AG09309 (cell line): ENCODE results near the gene ROS1.

Experiments
- DNase-seq: peaks from one replicate; pipeline ENCODE4 v3.0.0-alpha.2; 2010; ENCODE audit warnings: low read depth
- H3K4me3 ChIP-seq: 2 replicates; pipeline ENCODE4 v1.5.1; 2011; ENCODE audit warnings: mild to moderate bottlenecking, low read depth, low read length, moderate library complexity; ENCODE audit not compliant: control insufficient read depth
- TF ChIP-seq, protein P1 (sequence below): IDR thresholded peaks from 2 replicates; pipeline ENCODE4 v1.5.1; 2011; ENCODE audit warnings: mild to moderate bottlenecking, low read depth, low read length, inconsistent platforms; ENCODE audit not compliant: insufficient read depth, control insufficient read depth; ENCODE audit errors: missing control alignments

ROS1 gene

DNA sequence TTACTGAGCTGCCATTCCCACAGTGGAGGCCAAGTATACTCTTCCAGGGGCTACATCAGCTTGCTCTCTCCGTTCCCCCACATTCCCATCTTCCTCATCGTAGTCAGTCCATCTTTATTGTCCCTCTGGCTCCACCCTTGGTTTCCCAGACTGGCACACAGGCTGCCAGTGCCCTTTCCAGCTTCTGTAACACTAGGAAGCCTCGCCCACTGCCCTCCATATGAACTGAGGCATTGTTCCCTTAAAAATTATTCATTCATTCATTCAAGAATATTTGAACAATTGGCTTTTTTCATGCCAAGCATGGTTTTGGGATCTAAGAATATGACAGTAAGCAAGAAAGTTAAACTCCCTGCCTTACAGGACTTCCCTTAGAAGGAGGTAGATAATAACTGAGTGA is 14.3 kb downstream of the ROS1 start:
- TF ChIP-seq, protein P1, sequence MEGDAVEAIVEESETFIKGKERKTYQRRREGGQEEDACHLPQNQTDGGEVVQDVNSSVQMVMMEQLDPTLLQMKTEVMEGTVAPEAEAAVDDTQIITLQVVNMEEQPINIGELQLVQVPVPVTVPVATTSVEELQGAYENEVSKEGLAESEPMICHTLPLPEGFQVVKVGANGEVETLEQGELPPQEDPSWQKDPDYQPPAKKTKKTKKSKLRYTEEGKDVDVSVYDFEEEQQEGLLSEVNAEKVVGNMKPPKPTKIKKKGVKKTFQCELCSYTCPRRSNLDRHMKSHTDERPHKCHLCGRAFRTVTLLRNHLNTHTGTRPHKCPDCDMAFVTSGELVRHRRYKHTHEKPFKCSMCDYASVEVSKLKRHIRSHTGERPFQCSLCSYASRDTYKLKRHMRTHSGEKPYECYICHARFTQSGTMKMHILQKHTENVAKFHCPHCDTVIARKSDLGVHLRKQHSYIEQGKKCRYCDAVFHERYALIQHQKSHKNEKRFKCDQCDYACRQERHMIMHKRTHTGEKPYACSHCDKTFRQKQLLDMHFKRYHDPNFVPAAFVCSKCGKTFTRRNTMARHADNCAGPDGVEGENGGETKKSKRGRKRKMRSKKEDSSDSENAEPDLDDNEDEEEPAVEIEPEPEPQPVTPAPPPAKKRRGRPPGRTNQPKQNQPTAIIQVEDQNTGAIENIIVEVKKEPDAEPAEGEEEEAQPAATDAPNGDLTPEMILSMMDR: no peak
- no peak for DNase-seq
- no peak overlapping the region for H3K4me3 ChIP-seq

DNA sequence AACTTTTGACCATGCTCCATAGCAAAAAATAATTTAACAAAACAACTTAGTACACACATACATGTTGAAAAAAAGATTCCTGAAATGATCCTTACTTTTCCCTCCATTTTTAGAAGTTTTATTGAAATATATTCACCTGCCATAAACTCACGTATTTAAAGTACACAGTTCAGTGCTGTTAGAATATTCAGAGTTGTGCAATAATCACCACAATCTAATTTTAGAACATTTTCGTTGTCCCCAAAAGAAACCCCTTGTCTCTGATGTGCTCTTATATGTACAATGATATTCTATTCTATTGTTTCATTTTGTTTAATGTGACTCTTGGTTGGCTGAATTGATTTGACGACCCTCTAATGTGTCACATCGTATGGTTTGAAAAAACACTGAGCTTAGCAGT is 15.9 kb downstream of the ROS1 start:
- no peak overlapping the region for H3K4me3 ChIP-seq
- TF ChIP-seq, protein P1: no peak
- no peak for DNase-seq

DNA sequence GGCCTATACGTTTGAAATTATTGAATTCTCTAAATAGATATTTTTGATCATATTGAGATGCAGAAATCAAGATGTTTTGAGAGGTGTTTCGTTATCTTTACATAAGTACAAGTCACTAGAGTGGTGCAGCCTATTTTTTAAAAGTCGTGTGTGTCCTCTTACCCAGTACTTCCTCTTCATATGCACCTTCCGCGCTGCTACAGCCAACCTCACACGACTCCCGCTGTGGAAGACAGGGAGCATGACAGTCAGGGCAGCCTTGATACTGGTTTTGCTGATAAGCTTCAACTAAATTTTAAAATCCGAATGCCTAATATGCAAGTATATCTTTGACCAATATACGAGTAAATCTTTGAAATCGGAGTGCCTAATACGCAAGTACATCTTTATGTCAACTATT is 16.3 kb downstream of the ROS1 start:
- no peak for DNase-seq
- TF ChIP-seq, protein P1: no peak
- H3K4me3 ChIP-seq: no peak overlapping the region

DNA sequence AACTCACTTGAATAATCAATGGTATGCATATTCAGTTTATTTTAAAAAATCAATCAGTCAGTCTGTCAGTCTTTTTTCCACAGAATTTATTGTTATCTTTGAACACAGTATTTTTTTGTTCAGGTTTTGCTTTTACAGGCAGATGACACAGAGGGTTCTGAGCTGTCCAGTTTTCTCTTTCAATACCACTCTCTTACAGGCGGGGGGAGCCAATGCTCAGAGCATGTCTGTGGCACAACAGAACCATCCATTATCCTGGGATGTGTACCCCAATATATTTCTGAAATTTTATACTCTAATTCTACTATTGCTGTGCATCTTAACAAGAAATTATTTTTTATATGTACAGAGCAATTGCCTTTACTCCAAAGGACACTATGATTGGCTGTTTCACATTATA is 21.2 kb downstream of the ROS1 start:
- TF ChIP-seq, protein P1: peak; percentile 11
- no peak for DNase-seq
- H3K4me3 ChIP-seq: no peak overlapping the region

DNA sequence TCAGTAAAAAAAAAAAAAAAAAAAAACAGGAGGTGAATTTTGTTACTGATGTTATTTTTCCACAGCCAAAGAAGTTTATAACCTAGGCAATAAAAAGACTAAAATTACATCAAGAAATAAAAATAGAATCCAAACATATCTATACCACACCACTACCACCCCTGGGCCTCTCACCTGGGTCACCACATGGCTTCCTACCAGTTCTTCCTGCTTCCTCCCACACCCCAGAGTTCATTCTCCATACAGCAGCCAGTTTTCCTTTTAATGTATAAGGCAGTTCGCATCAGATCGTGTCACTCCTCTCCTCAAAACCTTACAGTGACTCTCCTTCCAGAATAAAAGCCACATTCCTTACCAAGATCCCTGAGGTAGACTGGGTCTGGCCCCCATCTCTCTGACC is 23.9 kb downstream of the ROS1 start:
- TF ChIP-seq, protein P1: no peak
- H3K4me3 ChIP-seq: no peak overlapping the region
- DNase-seq: no peak

DNA sequence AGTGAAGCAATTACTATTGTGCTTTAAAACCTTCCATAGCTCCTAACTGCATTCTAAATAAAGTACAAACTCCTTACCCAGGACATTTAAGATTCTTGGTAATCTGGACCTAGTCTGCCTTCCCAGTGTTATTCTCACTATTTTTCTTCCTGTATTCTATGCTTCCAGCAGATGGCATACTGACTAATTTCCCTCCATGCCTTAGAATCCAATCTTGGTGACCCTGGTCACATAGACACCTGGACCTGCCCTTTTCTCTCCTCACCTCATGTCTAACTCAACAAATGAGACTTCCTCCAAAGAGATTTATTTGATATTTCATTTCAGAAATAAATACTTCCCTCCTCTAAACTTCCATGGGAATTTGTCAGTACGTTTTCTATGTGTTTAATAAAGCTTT is 25.8 kb downstream of the ROS1 start:
- no peak overlapping the region for H3K4me3 ChIP-seq
- TF ChIP-seq, protein P1: peak; percentile 42
- no peak for DNase-seq

DNA sequence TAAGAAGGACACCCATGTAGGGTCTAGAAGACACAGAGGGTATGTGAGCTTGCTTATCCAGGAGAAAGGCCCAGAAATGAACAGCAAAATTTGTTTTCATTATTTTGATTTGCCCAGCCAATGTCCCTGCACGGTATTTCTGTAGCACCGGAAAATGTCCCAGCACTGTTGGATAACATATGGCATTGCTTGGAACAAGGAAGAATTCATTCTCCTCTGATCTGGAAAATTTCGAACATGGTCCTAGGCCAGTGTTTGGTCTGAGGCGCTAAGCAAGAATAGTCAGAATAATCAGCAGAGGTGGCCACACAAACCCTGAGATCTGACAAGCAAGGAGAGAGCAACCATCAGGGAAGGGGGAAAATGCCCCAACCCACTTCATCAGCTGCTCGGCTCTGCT is 26.6 kb downstream of the ROS1 start:
- TF ChIP-seq, protein P1: no peak
- no peak overlapping the region for H3K4me3 ChIP-seq
- DNase-seq: no peak
